CD4-positive, alpha-beta T cell treated with Interleukin-2 at 100 ng/mL for 4 hours (primary cell): ENCODE results near the gene SLC44A5.
"Not testable (repeated sequence)": the region's sequence is repeated elsewhere in the genome, so short reads cannot be mapped to it uniquely, and the experiment has no call there.

Experiments used
- DNase-seq: peaks from one replicate; pipeline ENCODE4 v3.0.0-alpha.2; 2020; ENCODE audit warnings: low spot score

SLC44A5 gene

GRCh38 chr1:75520862-75521475, 89.9 kb downstream of the SLC44A5 start:
- no peak for DNase-seq

- no peak for DNase-seq
Measured at GRCh38 chr1:75519651-75520427, 91.1 kb downstream of the SLC44A5 start.

DNA sequence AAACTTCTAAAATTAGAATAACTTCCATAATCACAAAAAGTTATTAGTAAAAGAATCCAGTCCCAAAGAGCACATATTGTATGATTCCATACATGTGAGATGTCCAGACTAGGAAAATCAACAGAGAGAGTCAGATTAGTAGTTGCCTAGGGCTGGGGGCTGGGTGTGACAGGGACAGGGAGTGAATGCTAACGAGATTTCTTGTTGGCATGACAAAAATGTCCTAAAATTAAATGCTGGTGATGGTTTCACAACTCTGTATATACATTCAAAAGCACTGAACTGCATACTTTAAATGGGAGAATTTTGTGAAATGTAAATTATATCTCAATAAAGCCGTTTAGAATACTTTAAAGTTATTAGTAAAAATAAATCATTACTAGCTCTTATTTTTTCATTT, 92.2 kb downstream of the SLC44A5 start:
- DNase-seq: no peak

GRCh38 chr1:75514270-75514669, 96.6 kb downstream of the SLC44A5 start:
- DNase-seq: no peak

- no peak for DNase-seq
Measured at GRCh38 chr1:75506976-75507375, 103.9 kb downstream of the SLC44A5 start.

- no peak for DNase-seq
Measured at GRCh38 chr1:75503221-75503974, 107.5 kb downstream of the SLC44A5 start.

DNA sequence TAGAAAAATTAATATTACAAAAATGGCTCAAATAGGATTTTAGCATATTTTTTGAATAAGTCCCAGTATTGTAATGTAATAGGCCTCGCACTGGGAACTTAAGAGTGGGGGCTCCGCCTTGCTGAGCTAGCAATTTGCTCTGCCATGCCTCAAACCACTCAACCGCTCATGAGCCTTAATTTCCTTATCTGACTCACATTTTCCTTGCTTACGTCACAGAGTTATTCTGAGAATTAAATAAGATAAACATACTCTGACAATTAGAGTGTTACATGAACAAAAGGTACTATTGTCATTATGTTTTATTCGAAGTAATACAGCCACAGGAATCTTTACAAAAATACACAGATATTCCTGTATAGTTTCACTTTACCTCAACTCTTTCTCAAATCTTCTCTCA, 108.1 kb downstream of the SLC44A5 start:
- DNase-seq: no peak

DNA sequence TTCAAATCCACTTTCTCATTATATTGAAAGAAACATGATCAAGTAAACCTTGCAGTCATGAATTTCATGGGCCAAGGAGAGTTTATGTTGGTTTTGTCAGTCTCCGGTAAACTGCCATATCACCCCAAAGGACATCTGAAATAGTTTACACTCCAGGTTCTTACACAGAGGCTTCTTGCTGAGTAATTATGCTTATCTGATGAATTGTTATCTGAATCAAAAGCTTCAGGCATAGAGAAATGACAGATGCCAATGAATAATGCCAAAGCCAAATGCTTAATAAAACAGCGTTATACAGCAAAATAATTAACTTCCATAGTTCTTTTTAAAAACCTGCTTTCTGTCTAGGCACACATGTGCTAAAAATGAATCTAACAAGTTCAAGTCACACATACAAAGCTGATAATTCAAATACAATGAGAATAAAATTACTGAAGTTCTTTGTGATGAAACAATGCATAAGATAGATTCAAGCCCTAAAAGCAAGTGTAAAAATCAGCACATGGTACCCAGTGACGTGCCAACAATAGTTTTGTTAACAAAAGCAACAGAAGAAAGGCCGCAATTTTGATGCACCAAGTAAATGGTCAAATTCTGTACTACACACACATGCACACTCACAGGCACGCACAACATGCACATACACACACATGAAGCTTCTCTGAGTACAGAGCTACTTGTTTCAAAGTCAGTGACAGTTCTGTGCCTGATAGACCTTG, 109.2 kb downstream of the SLC44A5 start:
- DNase-seq: no peak

DNA sequence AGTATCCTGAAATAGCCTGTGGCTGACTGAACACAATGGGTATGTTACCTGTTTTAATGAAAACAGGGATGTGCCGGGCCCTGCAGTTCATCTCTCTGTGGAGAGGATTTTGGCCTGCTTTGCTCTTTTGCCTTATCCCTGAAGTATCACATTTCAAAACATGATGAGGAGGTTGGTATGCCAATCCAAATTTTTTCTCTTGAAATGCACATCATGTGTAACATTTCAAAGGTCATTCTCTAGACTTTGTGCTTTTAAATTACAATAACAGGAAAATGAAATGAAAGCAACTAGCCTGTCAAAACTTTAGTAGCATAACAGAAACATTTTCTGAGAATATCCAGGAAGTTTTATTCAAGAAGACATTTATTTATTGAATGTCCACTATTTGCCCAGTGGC, 118.9 kb downstream of the SLC44A5 start:
- DNase-seq: no peak

DNA sequence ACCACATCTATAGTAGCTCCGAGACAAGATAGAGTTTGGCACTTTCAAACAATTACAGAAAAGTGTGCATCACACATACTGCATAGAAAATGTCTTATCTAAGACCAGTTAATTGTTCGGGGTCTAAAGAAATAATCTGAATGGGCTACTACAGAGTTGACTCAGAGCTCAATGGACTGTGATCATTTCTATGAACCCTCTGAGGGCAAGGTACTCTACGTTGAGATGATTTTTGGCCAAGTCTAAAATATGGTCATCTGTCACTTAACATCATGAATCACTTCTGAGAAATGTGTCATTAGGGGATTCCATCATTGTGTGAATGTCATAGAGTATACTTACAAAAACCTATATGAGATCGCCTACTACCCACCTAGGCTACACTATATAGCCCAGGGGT, 123.5 kb downstream of the SLC44A5 start:
- DNase-seq: no peak

DNA sequence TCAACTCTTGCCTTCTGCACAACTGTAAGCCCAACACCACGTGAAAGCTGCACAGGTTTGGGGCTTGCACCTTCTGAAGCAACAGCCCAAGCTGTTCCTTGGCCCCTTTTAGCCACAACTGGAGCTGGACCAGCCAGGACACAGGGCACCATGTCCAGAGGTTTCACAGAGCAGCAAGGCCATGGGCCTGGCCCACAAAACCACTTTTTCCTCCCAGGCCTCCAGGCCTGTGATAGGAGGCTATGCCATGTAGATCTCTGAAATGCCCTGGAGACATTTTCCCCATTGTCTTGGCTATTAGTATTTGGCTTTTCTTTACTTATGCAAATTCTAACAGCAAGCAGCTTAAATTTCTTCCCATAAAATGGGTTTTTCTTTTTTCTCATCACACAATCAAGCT, 126.1 kb downstream of the SLC44A5 start:
- DNase-seq: no peak

DNA sequence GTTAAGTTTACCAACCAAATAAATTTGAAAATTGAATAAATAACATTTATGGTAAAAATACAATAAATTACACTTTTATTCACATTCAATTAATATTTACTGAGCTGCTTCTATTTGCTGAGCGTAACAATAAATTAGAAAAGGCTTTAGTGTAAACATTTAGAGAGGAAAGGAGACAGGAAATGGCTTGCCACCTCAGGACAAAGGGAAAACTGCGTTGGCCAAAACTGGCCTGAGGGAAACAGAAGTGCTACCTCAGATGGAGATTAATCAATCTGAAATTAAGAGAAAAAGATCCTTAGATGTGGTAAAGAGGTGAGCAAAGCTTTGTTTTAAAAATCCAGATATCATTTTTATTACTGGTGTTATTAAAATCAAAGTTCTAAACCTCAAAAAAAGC, 128.0 kb downstream of the SLC44A5 start:
- DNase-seq: no peak

DNA sequence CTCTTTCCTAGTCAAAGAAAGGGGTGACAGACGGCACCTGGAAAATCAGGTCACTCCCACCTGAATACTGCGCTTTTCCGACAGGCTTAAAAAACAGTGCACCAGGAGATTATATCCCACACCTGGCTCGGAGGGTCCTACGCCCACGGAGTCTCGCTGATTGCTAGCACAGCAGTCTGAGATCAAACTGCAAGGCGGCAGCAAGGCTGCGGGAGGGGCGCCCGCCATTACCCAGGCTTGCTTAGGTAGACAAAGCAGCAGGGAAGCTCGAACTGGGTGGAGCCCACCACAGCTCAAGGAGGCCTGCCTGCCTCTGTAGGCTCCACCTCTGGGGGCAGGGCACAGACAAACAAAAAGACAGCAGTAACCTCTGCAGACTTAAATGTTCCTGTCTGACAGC, 134.4 kb downstream of the SLC44A5 start:
- DNase-seq: not testable (repeated sequence)

GRCh38 chr1:75475696-75476095, 135.2 kb downstream of the SLC44A5 start:
- no peak for DNase-seq

DNA sequence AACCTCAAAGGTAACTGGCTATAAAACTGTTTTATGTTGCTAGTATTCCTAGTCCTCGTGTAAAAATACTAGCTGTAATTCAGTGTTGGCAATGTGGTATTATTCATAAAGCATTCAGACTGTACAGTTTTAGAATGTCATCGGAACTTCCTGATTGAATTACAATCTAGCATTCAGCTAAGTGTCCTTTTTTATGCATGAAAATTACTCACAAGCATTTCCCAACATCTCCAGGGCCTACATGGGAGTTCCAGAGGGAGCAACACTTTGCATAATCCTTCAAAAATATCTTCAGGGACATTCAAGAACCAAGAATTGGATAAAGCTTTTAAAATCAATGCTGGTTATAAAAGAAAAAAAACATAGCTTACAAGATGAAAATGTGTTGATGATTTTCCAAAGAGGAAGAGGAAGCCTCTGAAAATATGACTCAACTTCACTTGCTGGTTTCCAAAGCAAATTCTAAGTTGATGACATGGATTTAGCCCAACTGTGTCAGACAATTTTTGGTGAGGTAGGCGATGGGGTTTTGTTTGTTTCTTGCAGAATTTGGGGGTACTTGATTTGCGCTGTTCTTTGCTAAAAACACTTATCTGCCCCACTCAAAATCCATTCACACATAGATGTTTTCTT, 137.8 kb downstream of the SLC44A5 start:
- DNase-seq: no peak

DNA sequence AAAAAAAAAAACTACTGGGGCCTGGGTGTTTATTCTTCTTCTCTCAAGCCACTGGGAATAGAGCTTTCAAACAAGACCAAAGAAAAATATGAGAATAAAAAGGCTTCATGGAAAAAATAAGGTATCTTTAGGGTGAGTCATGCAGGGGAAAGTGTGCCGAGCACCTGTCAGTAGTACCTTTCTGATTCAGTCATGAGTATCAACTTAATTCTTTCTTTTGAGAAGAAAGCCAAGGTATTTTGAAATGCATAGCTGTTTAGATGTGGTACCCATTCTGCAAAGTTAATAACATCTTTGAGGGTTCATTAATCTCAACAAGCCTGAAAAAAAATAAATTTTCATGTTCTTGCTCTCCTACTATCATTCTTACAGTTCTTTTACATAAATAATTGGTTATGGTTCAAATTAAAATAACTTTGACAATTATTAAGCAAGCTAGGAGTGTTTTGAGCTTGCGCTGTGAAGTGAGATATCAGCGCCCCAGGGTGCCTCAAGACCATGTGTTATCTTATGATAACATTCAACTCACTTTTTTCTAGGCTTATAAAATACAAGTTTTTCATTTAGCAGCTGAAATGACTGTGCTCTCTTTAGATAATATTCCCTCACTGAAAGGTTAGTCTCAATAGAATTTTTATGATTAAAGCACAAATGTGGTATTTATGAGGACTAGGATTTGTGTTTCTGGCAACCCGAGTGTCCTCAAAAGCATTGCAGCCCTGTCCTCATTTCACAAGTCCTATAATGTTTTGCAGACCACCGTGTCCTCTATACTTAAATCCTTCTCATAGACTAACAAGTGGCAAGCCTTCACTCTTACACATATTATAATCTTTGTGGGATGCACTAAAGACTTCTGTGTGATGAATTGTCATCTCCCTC, 138.6 kb downstream of the SLC44A5 start:
- no peak for DNase-seq

- no peak for DNase-seq
Measured at GRCh38 chr1:75471252-75471651, 139.7 kb downstream of the SLC44A5 start.

- no peak for DNase-seq
Measured at GRCh38 chr1:75470448-75470847, 140.5 kb downstream of the SLC44A5 start.

DNA sequence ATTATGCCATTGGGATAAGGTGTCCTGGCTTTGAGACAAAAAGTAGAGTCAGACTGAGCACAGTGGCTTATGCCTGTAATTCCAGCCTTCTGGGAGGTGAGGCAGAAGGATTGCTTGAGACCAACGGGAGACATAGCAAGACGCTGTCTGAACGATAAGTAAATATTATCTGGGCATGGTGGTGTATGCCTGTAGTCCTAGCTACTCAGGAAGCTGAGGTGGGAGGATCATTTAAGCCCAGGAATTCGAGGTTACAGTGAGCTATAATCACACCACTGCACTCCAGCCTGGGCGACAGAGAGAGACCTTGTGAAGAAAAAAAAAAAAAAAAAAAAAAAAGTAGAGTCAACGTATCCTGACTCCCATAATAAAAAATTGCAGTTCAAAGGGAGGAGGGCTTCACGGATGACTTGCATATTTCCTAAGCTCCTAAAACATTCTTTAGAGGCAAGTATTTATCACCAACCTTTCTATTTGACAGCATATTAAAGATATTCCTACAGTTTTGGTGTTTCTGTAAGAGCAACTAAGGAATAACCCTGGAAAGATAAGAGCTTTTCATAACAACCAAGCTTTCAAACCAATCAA, 141.2 kb downstream of the SLC44A5 start:
- no peak for DNase-seq

DNA sequence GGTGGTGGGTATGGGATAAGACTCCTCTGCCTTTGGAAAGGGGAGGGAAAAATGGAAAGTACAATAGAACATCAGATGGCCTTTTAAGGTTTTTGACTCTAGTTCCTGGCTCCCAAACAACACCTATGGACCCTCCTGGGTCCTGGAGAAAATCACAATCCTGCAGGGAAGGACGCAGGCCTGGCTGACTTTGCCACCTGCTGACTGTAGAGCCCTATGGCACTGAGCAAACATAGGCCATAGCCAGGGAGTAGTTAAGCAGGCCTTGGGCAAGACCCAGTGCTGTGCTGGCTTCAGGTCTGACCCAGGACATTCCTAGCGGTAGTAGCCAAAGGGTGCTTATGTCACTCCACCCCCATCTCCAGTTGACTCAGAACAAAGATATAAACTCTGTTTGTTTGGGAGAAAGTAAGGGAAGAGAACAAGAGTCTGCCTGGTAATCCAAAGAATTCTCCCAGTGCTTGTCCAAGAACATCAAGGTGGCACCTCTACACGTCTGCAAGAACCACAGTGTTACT, 149.0 kb downstream of the SLC44A5 start:
- DNase-seq: no peak
